AG09309 (cell line): ENCODE measurements around the gene GBF1.

ENCODE experiments used
- DNase-seq: peaks from one replicate; pipeline ENCODE4 v3.0.0-alpha.2; 2010; ENCODE audit warnings: low read depth
- H3K4me3 ChIP-seq: 2 replicates; pipeline ENCODE4 v1.5.1; 2011; ENCODE audit warnings: mild to moderate bottlenecking, low read depth, low read length, moderate library complexity; ENCODE audit not compliant: control insufficient read depth
- CTCF ChIP-seq: IDR thresholded peaks from 2 replicates; pipeline ENCODE4 v1.5.1; 2011; ENCODE audit warnings: mild to moderate bottlenecking, low read depth, low read length, inconsistent platforms; ENCODE audit not compliant: insufficient read depth, control insufficient read depth; ENCODE audit errors: missing control alignments

Gene GBF1

GRCh38 chr10:102341038-102341688, 95.8 kb downstream of the GBF1 start:
- DNase-seq: no peak
- no peak overlapping the region for H3K4me3 ChIP-seq
- TF ChIP-seq CTCF: no peak

- H3K4me3 ChIP-seq: no peak overlapping the region
- no peak for TF ChIP-seq CTCF
- no peak for DNase-seq
Observed at GRCh38 chr10:102342458-102342857, 97.1 kb downstream of the GBF1 start.

- H3K4me3 ChIP-seq: no peak overlapping the region
- no peak for TF ChIP-seq CTCF
- DNase-seq: peak; percentile 54
Observed at GRCh38 chr10:102342958-102343357, 97.6 kb downstream of the GBF1 start.

- TF ChIP-seq CTCF: no peak
- no peak for DNase-seq
- H3K4me3 ChIP-seq: no peak overlapping the region
Observed at GRCh38 chr10:102344067-102344466, 98.7 kb downstream of the GBF1 start.

- no peak overlapping the region for H3K4me3 ChIP-seq
- TF ChIP-seq CTCF: peak; percentile 57
- DNase-seq: no peak
Observed at GRCh38 chr10:102347236-102347828, 102.0 kb downstream of the GBF1 start.

- no peak for DNase-seq
- no peak overlapping the region for H3K4me3 ChIP-seq
- peak; percentile 90 for TF ChIP-seq CTCF
Observed at GRCh38 chr10:102352066-102352715, 106.9 kb downstream of the GBF1 start.
